ENCODE data around the gene SHB. TPM values are rescaled to one million over a fixed set of nuclear protein-coding genes. Genes with fewer than 3 reads are reported as not detected.

SHB gene
- total RNA-seq, 1 experiment from 2014 or later, result 28.7 TPM

- no peak for TF ChIP-seq YY1 (IDR thresholded peaks at IDR 0.05; ENCODE audit: extremely low read depth, insufficient replicate concordance, low read depth, low read length)
Observed at GRCh38 chr9:38023661-38024035, 45.4 kb downstream of the SHB start (continued).

DNA sequence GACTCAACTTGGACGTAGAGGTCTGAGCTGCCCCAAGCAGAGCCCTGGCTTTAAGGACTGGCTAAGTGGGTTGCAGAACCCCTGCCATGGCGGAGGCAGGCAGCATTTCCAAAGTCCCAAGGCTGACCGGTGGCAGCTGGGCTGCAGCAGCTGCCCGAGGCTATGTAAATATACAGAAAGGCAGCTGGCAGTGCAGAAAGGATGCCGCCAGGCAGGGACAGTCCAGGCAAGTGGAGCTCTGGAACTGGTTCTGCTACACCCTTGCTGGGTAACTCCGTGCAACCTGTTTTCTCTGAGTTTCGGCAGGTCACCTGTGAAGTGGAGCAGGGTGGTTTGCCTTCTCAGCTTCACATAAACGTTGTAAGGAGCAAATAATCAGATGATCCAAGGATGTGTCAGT, 46.0 kb downstream of the SHB start:
- RAD21 ChIA-PET (ENCODE audit: low non-redundant PET in 1 of 2, low total read pairs in 2 of 2, uncharacterized antibody in 2 of 2, unreplicated experiment in 2 of 2), result no interaction called here
- no TSS peak for BruUV-seq (replicated peaks)
- no peak for TF ChIP-seq EZH2phosphoT487 (IDR thresholded peaks at IDR 0.05; ENCODE audit: borderline replicate concordance)
- TF ChIP-seq EGR1 (IDR thresholded peaks at IDR 0.05; ENCODE audit: low read depth), result no peak
- Histone ChIP-seq H4K20me1 (ENCODE audit: insufficient read depth) (no peaks in the 10 kb centered on the region), H3K27me3 (ENCODE audit: insufficient read depth, low read length) (no peaks in the 10 kb centered on the region), H3K79me2 (ENCODE audit: insufficient read depth, low read length) (peaks cover 87% of the 10 kb centered on the region), H3K27ac (ENCODE audit: low read depth, low read length) (no peak overlapping the region), H3K9me3 (ENCODE audit: control insufficient read depth in 1 of 2, insufficient read depth in 1 of 2, low read depth in 1 of 2, low read length in 2 of 2) (no peaks in the 10 kb centered on the region), H3K4me3 (replicated peaks in 1 of 2; ENCODE audit: low read depth in 1 of 2, low read length in 2 of 2) (no peak overlapping the region), H3K4me2 (ENCODE audit: low read length) (no peak overlapping the region), H3K9me2 (ENCODE audit: insufficient read depth) (no peaks in the 10 kb centered on the region), H3K4me1 (ENCODE audit: control insufficient read depth in 1 of 2, insufficient read depth in 2 of 2, low read length in 2 of 2) (peaks cover 59 to 67% of the 10 kb centered on the region in 2 experiments), H2AFZ (ENCODE audit: low read depth, low read length, poor library complexity, severe bottlenecking) (no peak overlapping the region), H3K36me3 (ENCODE audit: control insufficient read depth in 1 of 2, insufficient read depth in 2 of 2, low read length in 2 of 2) (no peaks in the 10 kb centered on the region), H3K9ac (ENCODE audit: low read length) (no peak overlapping the region)
- CTCF ChIA-PET, result no interaction called here
- intact Hi-C loops (cut with micrococcal nuclease), result no loop called here
- POLR2A ChIA-PET, result no interaction called here
- DNase-seq (ENCODE audit: low read depth, low spot score) (no peak), ATAC-seq (no peak)

- no peak overlapping the region for H3K9ac ChIP-seq (ENCODE audit: low read length)
- no TSS peak for BruUV-seq (replicated peaks)
- TF ChIP-seq EZH2 (IDR thresholded peaks at IDR 0.05) (no peak), CBX3 (IDR thresholded peaks at IDR 0.05; ENCODE audit: low read depth) (no peak), SP1 (IDR thresholded peaks at IDR 0.05; ENCODE audit: low read depth) (no peak), POLR2AphosphoS5 (IDR thresholded peaks at IDR 0.05; ENCODE audit: low read depth, low read length) (no peak), ZBTB33 (IDR thresholded peaks at IDR 0.05; ENCODE audit: extremely low read depth, insufficient replicate concordance, low read length) (no peak), SRF (IDR thresholded peaks at IDR 0.05; ENCODE audit: low read depth) (no peak), ATF3 (IDR thresholded peaks at IDR 0.05) (no peak), CEBPB (IDR thresholded peaks at IDR 0.05; ENCODE audit: low read depth) (no peak), TCF7L2 (IDR thresholded peaks at IDR 0.05; ENCODE audit: borderline replicate concordance, extremely low read depth, insufficient read depth, insufficient read length) (no peak)
- TF ChIP-seq, protein P1, sequence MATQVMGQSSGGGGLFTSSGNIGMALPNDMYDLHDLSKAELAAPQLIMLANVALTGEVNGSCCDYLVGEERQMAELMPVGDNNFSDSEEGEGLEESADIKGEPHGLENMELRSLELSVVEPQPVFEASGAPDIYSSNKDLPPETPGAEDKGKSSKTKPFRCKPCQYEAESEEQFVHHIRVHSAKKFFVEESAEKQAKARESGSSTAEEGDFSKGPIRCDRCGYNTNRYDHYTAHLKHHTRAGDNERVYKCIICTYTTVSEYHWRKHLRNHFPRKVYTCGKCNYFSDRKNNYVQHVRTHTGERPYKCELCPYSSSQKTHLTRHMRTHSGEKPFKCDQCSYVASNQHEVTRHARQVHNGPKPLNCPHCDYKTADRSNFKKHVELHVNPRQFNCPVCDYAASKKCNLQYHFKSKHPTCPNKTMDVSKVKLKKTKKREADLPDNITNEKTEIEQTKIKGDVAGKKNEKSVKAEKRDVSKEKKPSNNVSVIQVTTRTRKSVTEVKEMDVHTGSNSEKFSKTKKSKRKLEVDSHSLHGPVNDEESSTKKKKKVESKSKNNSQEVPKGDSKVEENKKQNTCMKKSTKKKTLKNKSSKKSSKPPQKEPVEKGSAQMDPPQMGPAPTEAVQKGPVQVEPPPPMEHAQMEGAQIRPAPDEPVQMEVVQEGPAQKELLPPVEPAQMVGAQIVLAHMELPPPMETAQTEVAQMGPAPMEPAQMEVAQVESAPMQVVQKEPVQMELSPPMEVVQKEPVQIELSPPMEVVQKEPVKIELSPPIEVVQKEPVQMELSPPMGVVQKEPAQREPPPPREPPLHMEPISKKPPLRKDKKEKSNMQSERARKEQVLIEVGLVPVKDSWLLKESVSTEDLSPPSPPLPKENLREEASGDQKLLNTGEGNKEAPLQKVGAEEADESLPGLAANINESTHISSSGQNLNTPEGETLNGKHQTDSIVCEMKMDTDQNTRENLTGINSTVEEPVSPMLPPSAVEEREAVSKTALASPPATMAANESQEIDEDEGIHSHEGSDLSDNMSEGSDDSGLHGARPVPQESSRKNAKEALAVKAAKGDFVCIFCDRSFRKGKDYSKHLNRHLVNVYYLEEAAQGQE (IDR thresholded peaks at IDR 0.05; ENCODE audit: low read depth), result no peak
Observed at GRCh38 chr9:38022203-38022895, 46.7 kb downstream of the SHB start.

More at GRCh38 chr9:38022203-38022895, 46.7 kb downstream of the SHB start:
- intact Hi-C loops (cut with micrococcal nuclease), result no loop called here
- Histone ChIP-seq H3K4me1 (ENCODE audit: control insufficient read depth in 1 of 2, insufficient read depth in 2 of 2, low read length in 2 of 2) (peaks cover 54 to 65% of the 10 kb centered on the region in 2 experiments), H3K27me3 (ENCODE audit: insufficient read depth, low read length) (no peaks in the 10 kb centered on the region), H3K4me3 (replicated peaks in 1 of 2; ENCODE audit: low read depth in 1 of 2, low read length in 2 of 2) (no peak overlapping the region), H3K36me3 (ENCODE audit: control insufficient read depth in 1 of 2, insufficient read depth in 2 of 2, low read length in 2 of 2) (no peaks in the 10 kb centered on the region), H3K27ac (ENCODE audit: low read depth, low read length) (no peak overlapping the region), H2AFZ (ENCODE audit: low read depth, low read length, poor library complexity, severe bottlenecking) (no peak overlapping the region), H3K79me2 (ENCODE audit: insufficient read depth, low read length) (peaks cover 87% of the 10 kb centered on the region), H3K9me3 (ENCODE audit: control insufficient read depth in 1 of 2, insufficient read depth in 1 of 2, low read depth in 1 of 2, low read length in 2 of 2) (no peaks in the 10 kb centered on the region), H3K9me2 (ENCODE audit: insufficient read depth) (no peaks in the 10 kb centered on the region), H4K20me1 (ENCODE audit: insufficient read depth) (no peaks in the 10 kb centered on the region), H3K4me2 (ENCODE audit: low read length) (no peak overlapping the region)
- DNase-seq (ENCODE audit: low read depth, low spot score) (no peak), ATAC-seq (no peak)
- ChIA-PET CTCF (no interaction called here), POLR2A (no interaction called here), RAD21 (ENCODE audit: low non-redundant PET in 1 of 2, low total read pairs in 2 of 2, uncharacterized antibody in 2 of 2, unreplicated experiment in 2 of 2) (no interaction called here)
